DND-41 (cell line): ENCODE data around the gene ZNF326.

Source experiments
- EZH2 ChIP-seq: IDR thresholded peaks from 3 replicates; pipeline ENCODE4 v1.6.1; 2012; ENCODE audit warnings: borderline replicate concordance, low read depth, mild to moderate bottlenecking, moderate library complexity, low read length, inconsistent platforms; ENCODE audit not compliant: severe bottlenecking
- TF ChIP-seq, protein P1 (sequence below): IDR thresholded peaks from 2 replicates; pipeline ENCODE4 v1.5.1; 2012; ENCODE audit warnings: borderline replicate concordance, low read length, moderate library complexity, mild to moderate bottlenecking; ENCODE audit not compliant: poor library complexity, severe bottlenecking; ENCODE audit errors: extremely low read depth

DNA sequence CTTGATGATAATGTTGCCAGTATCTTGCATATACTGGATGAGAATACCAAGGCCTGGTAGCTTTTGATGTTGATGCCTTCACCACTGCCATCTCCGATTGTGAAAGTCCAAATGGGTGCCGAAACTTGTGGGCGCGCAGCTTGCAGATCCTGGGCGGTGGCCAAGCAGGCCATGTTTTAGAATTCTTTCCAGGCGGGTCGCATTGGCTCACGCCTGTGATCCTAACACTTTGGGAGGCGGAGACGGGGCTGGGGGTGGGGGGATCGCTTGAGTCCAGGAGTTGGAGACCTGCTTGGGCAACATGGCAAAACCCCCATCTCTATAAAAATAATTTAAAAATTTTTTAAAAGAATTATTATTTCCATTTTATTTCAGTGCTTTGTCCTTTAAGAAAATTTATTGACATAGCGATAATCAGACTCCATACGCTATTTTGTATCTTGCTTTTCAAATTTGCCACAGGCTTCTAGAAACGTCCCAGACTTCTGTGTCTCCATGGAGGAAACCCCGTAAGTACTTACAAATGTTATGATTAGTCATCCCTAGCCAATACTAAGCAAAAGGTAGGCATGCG is 592 bp upstream of the ZNF326 start:
- TF ChIP-seq, protein P1, sequence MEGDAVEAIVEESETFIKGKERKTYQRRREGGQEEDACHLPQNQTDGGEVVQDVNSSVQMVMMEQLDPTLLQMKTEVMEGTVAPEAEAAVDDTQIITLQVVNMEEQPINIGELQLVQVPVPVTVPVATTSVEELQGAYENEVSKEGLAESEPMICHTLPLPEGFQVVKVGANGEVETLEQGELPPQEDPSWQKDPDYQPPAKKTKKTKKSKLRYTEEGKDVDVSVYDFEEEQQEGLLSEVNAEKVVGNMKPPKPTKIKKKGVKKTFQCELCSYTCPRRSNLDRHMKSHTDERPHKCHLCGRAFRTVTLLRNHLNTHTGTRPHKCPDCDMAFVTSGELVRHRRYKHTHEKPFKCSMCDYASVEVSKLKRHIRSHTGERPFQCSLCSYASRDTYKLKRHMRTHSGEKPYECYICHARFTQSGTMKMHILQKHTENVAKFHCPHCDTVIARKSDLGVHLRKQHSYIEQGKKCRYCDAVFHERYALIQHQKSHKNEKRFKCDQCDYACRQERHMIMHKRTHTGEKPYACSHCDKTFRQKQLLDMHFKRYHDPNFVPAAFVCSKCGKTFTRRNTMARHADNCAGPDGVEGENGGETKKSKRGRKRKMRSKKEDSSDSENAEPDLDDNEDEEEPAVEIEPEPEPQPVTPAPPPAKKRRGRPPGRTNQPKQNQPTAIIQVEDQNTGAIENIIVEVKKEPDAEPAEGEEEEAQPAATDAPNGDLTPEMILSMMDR: no peak
- TF ChIP-seq EZH2: no peak
